Measurements from ENCODE around the gene DIP2C. TPM values are rescaled to one million over a fixed set of nuclear protein-coding genes. Genes with fewer than 3 reads are reported as not detected.
A peak's percentile ranks its signal among the peaks of the same experiment; 100 is the strongest.

Gene DIP2C
- total RNA-seq, 1 donor = 19.9 TPM

DNA sequence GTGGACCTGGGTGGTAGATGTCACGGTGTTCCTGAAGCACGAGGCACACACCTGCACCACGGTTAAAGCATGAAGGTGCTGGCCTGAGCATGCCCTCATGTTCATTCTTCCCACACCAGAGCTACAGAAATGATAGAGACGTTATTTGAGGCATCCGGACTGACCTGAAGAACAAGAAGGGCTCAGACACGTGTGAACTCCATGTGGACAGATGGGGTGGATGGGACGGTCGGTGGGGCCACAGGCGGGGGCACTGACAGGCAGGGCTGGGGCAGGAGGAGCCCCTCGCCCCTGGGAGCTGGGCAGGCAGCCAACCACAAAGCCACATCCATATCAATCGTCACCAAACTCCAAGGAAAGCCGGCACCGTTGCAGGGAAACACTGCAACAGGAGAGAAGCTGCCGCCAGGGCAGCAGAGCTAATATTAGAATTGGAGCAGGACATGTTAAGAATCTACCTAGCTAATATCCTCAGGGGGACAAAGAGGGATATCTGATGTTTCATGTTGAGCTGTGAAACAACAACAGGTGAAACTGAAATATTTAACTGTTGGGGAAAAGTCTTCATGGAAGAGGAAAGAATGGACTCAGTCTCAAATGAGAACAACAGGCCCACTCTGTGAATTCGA is 37.8 kb upstream of the DIP2C start:
- no peak for TF ChIP-seq CTCF (IDR thresholded peaks at IDR 0.05; ENCODE audit: insufficient read depth, low read depth, low read length)

GRCh38 chr10:725786-726185 is 36.3 kb upstream of the DIP2C start:
- no peak for TF ChIP-seq CTCF (IDR thresholded peaks at IDR 0.05; ENCODE audit: insufficient read depth, low read depth, low read length)
- H3K4me3 ChIP-seq (ENCODE audit: low read depth, low read length) = no peak overlapping the region
- DNase-seq (ENCODE audit: low read depth) = peak; percentile 2

More for the DNA sequence above, 37.8 kb upstream of the DIP2C start:
- no peak for DNase-seq (ENCODE audit: low read depth)
- H3K4me3 ChIP-seq (ENCODE audit: low read depth, low read length) = no peak overlapping the region

GRCh38 chr10:725302-725701 is 35.8 kb upstream of the DIP2C start:
- TF ChIP-seq CTCF (IDR thresholded peaks at IDR 0.05; ENCODE audit: insufficient read depth, low read depth, low read length) = no peak
- DNase-seq (ENCODE audit: low read depth) = no peak

DNA sequence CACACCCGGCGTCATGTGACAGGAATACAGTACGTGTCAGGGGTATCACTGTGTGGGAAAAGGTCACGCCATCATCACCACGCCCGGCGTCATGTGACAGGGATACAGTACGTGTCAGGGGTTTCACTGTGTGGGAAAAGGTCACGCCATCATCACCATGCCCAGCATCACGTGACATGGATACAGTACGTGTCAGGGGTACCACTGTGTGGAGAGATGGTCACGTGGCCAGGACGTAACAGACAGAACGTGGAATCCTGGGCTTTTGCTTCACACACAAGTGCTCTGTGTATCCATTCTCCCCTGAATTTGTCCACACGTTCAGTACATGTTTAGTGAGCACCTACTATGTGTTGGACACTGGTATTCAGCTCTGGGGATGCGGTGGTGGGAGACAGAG is 34.5 kb upstream of the DIP2C start:
- H3K4me3 ChIP-seq (ENCODE audit: low read depth, low read length) = no peak overlapping the region
- TF ChIP-seq CTCF (IDR thresholded peaks at IDR 0.05; ENCODE audit: insufficient read depth, low read depth, low read length) = no peak
- DNase-seq (ENCODE audit: low read depth) = no peak

More at GRCh38 chr10:725302-725701, 35.8 kb upstream of the DIP2C start:
- H3K4me3 ChIP-seq (ENCODE audit: low read depth, low read length) = no peak overlapping the region

DNA sequence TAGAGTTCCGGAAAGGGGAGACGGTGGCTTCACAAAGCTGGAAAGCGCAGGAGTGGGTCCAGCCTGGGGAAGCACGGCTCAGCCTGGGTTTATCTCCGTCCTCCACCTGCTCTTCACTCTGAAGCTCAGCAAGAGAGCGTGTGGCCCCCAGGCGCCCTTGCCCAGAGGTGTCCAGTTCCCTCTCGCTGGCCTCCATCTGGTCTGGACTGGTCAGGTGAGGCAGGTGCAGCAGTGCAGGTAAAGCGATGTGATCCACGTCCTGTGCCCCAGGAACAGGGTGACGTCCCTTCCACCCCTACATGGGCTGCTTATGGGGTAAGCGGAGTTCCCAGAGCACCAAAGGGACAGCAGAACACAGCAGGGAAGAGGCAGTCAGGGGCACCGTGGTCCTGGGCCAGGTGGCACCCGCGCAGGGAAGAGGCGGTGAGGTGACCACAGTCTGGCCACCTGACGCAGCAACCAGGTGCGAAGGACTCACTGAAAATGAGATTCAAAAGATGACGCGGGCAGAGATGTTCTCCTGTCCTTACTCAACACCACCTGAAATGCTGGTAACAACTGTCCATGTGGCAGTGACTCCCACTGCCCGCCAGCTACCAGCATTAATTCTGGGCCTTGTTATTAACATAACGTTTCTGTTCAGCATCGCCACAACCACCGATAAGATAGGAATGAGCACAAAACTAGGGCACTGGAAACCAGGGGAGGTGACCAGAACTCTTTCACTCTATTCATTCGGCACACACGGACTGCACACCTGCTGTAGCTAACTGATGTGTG is 33.0 kb upstream of the DIP2C start:
- H3K4me3 ChIP-seq (ENCODE audit: low read depth, low read length) = no peak overlapping the region
- no peak for DNase-seq (ENCODE audit: low read depth)
- no peak for TF ChIP-seq CTCF (IDR thresholded peaks at IDR 0.05; ENCODE audit: insufficient read depth, low read depth, low read length)

DNA sequence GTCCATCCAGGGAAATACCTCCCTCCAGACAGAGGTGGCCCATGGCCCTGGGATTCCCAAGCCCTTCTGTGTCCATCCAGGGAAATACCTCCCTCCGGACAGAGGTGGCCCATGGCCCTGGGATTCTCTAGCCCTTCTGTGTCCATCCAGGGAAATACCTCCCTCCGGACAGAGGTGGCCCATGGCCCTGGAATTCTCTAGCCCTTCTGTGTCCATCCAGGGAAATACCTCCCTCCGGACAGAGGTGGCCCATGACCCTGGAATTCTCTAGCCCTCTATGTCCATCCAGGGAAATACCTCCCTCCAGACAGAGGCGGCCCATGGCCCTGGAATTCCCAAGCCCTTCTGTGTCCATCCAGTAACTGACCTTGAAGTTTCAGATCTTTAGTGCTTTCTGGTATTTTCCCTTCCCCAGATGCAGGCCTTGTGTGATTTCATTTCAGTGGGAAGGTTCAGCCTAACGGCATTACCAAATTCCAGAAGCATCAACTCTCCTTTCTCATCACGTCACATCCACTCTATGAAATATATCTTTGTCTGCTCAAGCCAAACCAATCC is 28.8 kb upstream of the DIP2C start:
- no peak for TF ChIP-seq CTCF (IDR thresholded peaks at IDR 0.05; ENCODE audit: insufficient read depth, low read depth, low read length)
- no peak overlapping the region for H3K4me3 ChIP-seq (ENCODE audit: low read depth, low read length)
- DNase-seq (ENCODE audit: low read depth) = no peak
